ENCODE measurements around the gene NUDT8. TPM values are rescaled to one million over a fixed set of nuclear protein-coding genes. Genes with fewer than 3 reads are reported as not detected.

Gene NUDT8
- total and polyA plus RNA-seq, 9 of the 15 experiments (the other 6 are each of a cell fraction or from before 2014, with no cell fraction given), result 0.23 to 27.8 (median 5.0) TPM

DNA sequence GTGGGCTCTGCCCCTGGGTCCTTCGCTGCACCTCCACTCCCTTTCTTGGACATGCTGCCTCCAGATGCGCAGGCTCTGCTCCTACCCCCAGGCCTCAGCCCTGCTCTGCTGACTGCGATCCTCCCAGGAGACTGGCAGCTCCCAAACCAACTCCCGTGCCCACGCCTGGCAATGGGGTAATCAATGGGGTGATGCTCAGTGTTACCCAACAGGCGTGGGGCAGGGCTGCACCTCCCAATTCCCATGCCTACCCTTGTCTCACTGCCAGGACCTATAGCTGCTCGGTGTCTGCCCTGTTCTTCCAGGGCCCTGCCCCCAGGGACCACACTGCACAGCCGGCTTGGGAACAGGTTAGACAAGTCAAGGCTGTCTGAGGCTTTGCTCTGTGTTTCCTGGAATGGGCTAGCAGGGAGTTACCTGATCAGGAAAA, 44.7 kb upstream of the NUDT8 start, which contains the start of gene ALDH3B2:
TSS of gene ALDH3B2 (minus strand) at position 182 of the 430 bp plus-strand sequence. CDS start 7,688 bp downstream, outside the sequence.
- ATAC-seq (no peak), DNase-seq (ENCODE audit: extremely low read depth in 1 of 4, low spot score in 3 of 4) (no peak), FAIRE-seq (no peak)
- Histone ChIP-seq H3K36me3 (ENCODE audit: control insufficient read depth, insufficient read depth, low read length) (no peaks in the 10 kb centered on the region), H3K4me1 (replicated peaks in 1 of 2; ENCODE audit: control insufficient read depth in 2 of 2, insufficient read depth in 2 of 2, low read length in 2 of 2) (peaks cover 0 to 5% of the 10 kb centered on the region in 2 experiments; a peak in 1 of 5 replicates), H3K4me2 (ENCODE audit: insufficient read depth, low read length) (no peak within 1 kb of the TSS), H3K27me3 (ENCODE audit: control insufficient read depth in 2 of 2, insufficient read depth in 2 of 2, low read length in 2 of 2) (peaks cover 28 to 40% of the 10 kb centered on the region in 2 experiments; a peak in 4 of 5 replicates), H3K79me2 (ENCODE audit: control insufficient read depth, insufficient read depth, low read length) (no peaks in the 10 kb centered on the region), H2AFZ (ENCODE audit: low read depth, low read length) (no peak within 1 kb of the TSS), H3K9me3 (replicated peaks; ENCODE audit: control insufficient read depth, insufficient read depth, low read depth, low read length) (no peaks in the 10 kb centered on the region), H4K20me1 (replicated peaks; ENCODE audit: control insufficient read depth, insufficient read depth, low read length) (peaks cover 4% of the 10 kb centered on the region; the same call in 1 of the 2 replicates), H3K9ac (ENCODE audit: insufficient read depth in 1 of 2, low read depth in 2 of 2, low read length in 2 of 2) (no peak within 1 kb of the TSS), H3K27ac (ENCODE audit: extremely low read depth, low read depth, low read length) (no peak within 1 kb of the TSS), H3K4me3 (no peak within 1 kb of the TSS), H3K9me1 (ENCODE audit: control insufficient read depth, insufficient read depth, low read length) (no peaks in the 10 kb centered on the region)
- BruUV-seq (replicated peaks), result no TSS peak
- 2% methylated on average over 8 of the region's 8 CpGs for WGBS (ENCODE audit: insufficient coverage, low coverage, missing lambda C conversion rate)
- in situ Hi-C loops (cut with MboI) (no loop called here), intact Hi-C loops (cut with micrococcal nuclease) (no loop called here)
- POLR2A ChIA-PET, result interaction anchor here (0.5 to 1.2 kb wide), 2 partner anchors 18 to 43 kb away, joined by 3 read pairs; no protein-coding TSS in a partner anchor
- TF ChIP-seq GTF2A2 (tag; IDR thresholded peaks at IDR 0.05) (no peak), COPS2 (conservative IDR thresholded peaks at IDR 0.05) (no peak), KDM1A (IDR thresholded peaks at IDR 0.05) (no peak), NR1H2 (CRISPR knock-in tag; IDR thresholded peaks at IDR 0.05) (no peak), ILF3 (IDR thresholded peaks at IDR 0.05; ENCODE audit: borderline replicate concordance) (no peak), FOXJ2 (tag; IDR thresholded peaks at IDR 0.05) (no peak), CREB1 (IDR thresholded peaks at IDR 0.05) (no peak), CREB1 (CRISPR knock-in tag; IDR thresholded peaks at IDR 0.05) (no peak), ZNF57 (CRISPR knock-in tag; IDR thresholded peaks at IDR 0.05) (no peak), MTF1 (CRISPR knock-in tag; IDR thresholded peaks at IDR 0.05; ENCODE audit: borderline replicate concordance) (no peak), WHSC1 (IDR thresholded peaks at IDR 0.05; ENCODE audit: low read length) (no peak), CEBPG (CRISPR knock-in tag; IDR thresholded peaks at IDR 0.05) (no peak), CEBPG (tag; conservative IDR thresholded peaks at IDR 0.05 in 1 of 2, IDR thresholded peaks at IDR 0.05 in 1 of 2) (no peak), HCFC1 (IDR thresholded peaks at IDR 0.05; ENCODE audit: low read depth, low read length) (no peak), ZNF239 (CRISPR knock-in tag; IDR thresholded peaks at IDR 0.05) (no peak), CCNT2 (IDR thresholded peaks at IDR 0.05; ENCODE audit: borderline replicate concordance, extremely low read depth, insufficient read length, low read depth, low read length) (no peak), ZNF695 (CRISPR knock-in tag; IDR thresholded peaks at IDR 0.05) (no peak), ZNF174 (CRISPR knock-in tag; IDR thresholded peaks at IDR 0.05) (no peak)
- TF ChIP-seq, protein P1, sequence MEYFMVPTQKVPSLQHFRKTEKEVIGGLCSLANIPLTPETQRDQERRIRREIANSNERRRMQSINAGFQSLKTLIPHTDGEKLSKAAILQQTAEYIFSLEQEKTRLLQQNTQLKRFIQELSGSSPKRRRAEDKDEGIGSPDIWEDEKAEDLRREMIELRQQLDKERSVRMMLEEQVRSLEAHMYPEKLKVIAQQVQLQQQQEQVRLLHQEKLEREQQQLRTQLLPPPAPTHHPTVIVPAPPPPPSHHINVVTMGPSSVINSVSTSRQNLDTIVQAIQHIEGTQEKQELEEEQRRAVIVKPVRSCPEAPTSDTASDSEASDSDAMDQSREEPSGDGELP (CRISPR knock-in tag; IDR thresholded peaks at IDR 0.05; ENCODE audit: borderline replicate concordance), result no peak
- TF ChIP-seq, protein P2, sequence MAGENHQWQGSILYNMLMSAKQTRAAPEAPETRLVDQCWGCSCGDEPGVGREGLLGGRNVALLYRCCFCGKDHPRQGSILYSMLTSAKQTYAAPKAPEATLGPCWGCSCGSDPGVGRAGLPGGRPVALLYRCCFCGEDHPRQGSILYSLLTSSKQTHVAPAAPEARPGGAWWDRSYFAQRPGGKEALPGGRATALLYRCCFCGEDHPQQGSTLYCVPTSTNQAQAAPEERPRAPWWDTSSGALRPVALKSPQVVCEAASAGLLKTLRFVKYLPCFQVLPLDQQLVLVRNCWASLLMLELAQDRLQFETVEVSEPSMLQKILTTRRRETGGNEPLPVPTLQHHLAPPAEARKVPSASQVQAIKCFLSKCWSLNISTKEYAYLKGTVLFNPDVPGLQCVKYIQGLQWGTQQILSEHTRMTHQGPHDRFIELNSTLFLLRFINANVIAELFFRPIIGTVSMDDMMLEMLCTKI (IDR thresholded peaks at IDR 0.05; ENCODE audit: partially characterized antibody), result no peak
- CTCF ChIA-PET (ENCODE audit: low intra/inter-chr PET ratio), result no interaction called here

All from K562 (cell line).